HepG2 (cell line): ENCODE measurements around the gene AIMP2. TPM values are rescaled to one million over a fixed set of nuclear protein-coding genes. Genes with fewer than 3 reads are reported as not detected.

Source experiments
- ELF4 ChIP-seq: sonication (generic); formaldehyde crosslinking; IDR thresholded peaks from 2 replicates; pipeline ENCODE4 v1.5.0; 2020; ENCODE audit warnings: missing genetic modification reagents, mild to moderate bottlenecking, moderate library complexity, borderline replicate concordance
- EZH2 ChIP-seq: conservative IDR thresholded peaks from 2 replicates; pipeline ENCODE4 v1.6.1; 2012; ENCODE audit warnings: mild to moderate bottlenecking, low read depth, low read length, moderate library complexity
- IRF1 ChIP-seq: sonication (generic); formaldehyde crosslinking; IDR thresholded peaks from 2 replicates; pipeline ENCODE4 v1.4.0; 2020; ENCODE audit warnings: low read depth, mild to moderate bottlenecking, missing genetic modification reagents
- KLF6 ChIP-seq: IDR thresholded peaks from 2 replicates; pipeline ENCODE4 v1.8.0; 2016; ENCODE audit warnings: missing biosample characterization, missing genetic modification reagents
- KMT2B ChIP-seq: IDR thresholded peaks from 2 replicates; pipeline ENCODE4 v1.6.1; 2016; ENCODE audit warnings: missing genetic modification reagents, missing compliant biosample characterization
- NCOA5 ChIP-seq: sonication (generic); formaldehyde crosslinking; IDR thresholded peaks from 2 replicates; pipeline ENCODE4 v1.4.0; 2020; ENCODE audit warnings: missing genetic modification reagents
- NR0B2 ChIP-seq: sonication (generic); formaldehyde crosslinking; IDR thresholded peaks from 2 replicates; pipeline ENCODE4 v1.4.0; 2020; ENCODE audit warnings: mild to moderate bottlenecking, missing genetic modification reagents
- NRL ChIP-seq: sonication (generic); formaldehyde crosslinking; IDR thresholded peaks from 2 replicates; pipeline ENCODE4 v1.5.0; 2020; ENCODE audit warnings: missing genetic modification reagents, mild to moderate bottlenecking, moderate library complexity, borderline replicate concordance
- STAG1 ChIP-seq: sonication (generic); formaldehyde crosslinking; IDR thresholded peaks from 2 replicates; pipeline ENCODE4 v1.4.0; 2020; ENCODE audit warnings: missing genetic modification reagents
- TBP ChIP-seq: sonication (generic); formaldehyde crosslinking; IDR thresholded peaks from 2 replicates; pipeline ENCODE4 v1.5.0; 2020; ENCODE audit warnings: missing genetic modification reagents
- TGIF2 ChIP-seq: IDR thresholded peaks from 2 replicates; pipeline ENCODE4 v1.6.1; 2016; ENCODE audit warnings: control low read depth, missing compliant biosample characterization
- TOPORS ChIP-seq: sonication (generic); formaldehyde crosslinking; IDR thresholded peaks from 2 replicates; pipeline ENCODE4 v1.8.0; 2023; ENCODE audit warnings: mild to moderate bottlenecking, missing genetic modification reagents
- ZBTB14 ChIP-seq: sonication (generic); formaldehyde crosslinking; IDR thresholded peaks from 2 replicates; pipeline ENCODE4 v1.4.0; 2020; ENCODE audit warnings: missing genetic modification reagents
- ZBTB7B ChIP-seq: sonication (generic); formaldehyde crosslinking; IDR thresholded peaks from 2 replicates; pipeline ENCODE4 v1.4.0; 2020; ENCODE audit warnings: missing genetic modification reagents
- ZNF17 ChIP-seq: sonication (generic); formaldehyde crosslinking; IDR thresholded peaks from 2 replicates; pipeline ENCODE4 v1.5.0; 2020; ENCODE audit warnings: mild to moderate bottlenecking, missing genetic modification reagents
- ZNF207 ChIP-seq: fragments of 450-650 bp; IDR thresholded peaks from 2 replicates; pipeline ENCODE4 v1.6.1; 2016; ENCODE audit warnings: antibody characterized with exemption, borderline replicate concordance
- ZNF451 ChIP-seq: sonication (generic); formaldehyde crosslinking; IDR thresholded peaks from 2 replicates; pipeline ENCODE4 v1.5.0; 2020; ENCODE audit warnings: mild to moderate bottlenecking, missing genetic modification reagents
- ZNF552 ChIP-seq: sonication (generic); formaldehyde crosslinking; IDR thresholded peaks from 2 replicates; pipeline ENCODE4 v1.9.0; 2022; ENCODE audit warnings: missing genetic modification reagents, mild to moderate bottlenecking, borderline replicate concordance
- ZNF800 ChIP-seq: sonication (generic); formaldehyde crosslinking; IDR thresholded peaks from 2 replicates; pipeline ENCODE4 v1.4.0; 2020; ENCODE audit warnings: missing genetic modification reagents
- ZSCAN25 ChIP-seq: sonication (generic); formaldehyde crosslinking; IDR thresholded peaks from 2 replicates; pipeline ENCODE4 v1.8.0; 2022; ENCODE audit warnings: mild to moderate bottlenecking, missing genetic modification reagents
- polyA plus RNA-seq, 8 experiments: library from polyadenylated mRNA; depleted of rRNA in 3 of 8; stranded (reverse) in 7 of 8; unstranded in 1 of 8; fragments of >200 nt; fragmentation: Illumina TruSeq in 4 of 8; extraction: Trizol in 4 of 8; gene quantifications; 2 replicates each; pipeline versions ENCODE4 v1.2.1 to v1.2.3, GENCODE V29; 2011 to 2016; ENCODE audit warnings: low read depth in 4 of 8, missing spikeins in 1 of 8, mixed read lengths in 1 of 8; ENCODE audit not compliant: insufficient read depth in 1 of 8
- total RNA-seq, 5 experiments: library from RNA; depleted of rRNA; stranded (reverse); fragments of >200 nt; fragmentation: Illumina TruSeq; extraction: Trizol; gene quantifications; 2 replicates each; pipeline ENCODE4 v1.2.3, GENCODE V29; 2016; ENCODE audit warnings: low read depth in 1 of 5

The AIMP2 gene
- total and polyA plus RNA-seq, 2 of the 13 experiments (the other 11 are each of a cell fraction or from before 2014, with no cell fraction given), result 38.2 to 84.9 TPM

GRCh38 chr7:6008668-6009611 lies at the start of gene AIMP2, which contains the start of gene PMS2 (continued):
- TF ChIP-seq NCOA5 (peak; percentile 68; the same call in 1 of the 2 replicates), TBP (CRISPR knock-in tag) (0 out of 2 replicates have a peak, but pooled peaks have one; percentile 77), ZNF451 (peak; percentile 100), KMT2B (CRISPR knock-in tag) (peak; percentile 96), ZNF800 (CRISPR knock-in tag) (peak; percentile 83), ZBTB14 (peak; percentile 70; the same call in 1 of the 2 replicates), TGIF2 (CRISPR knock-in tag) (peak; percentile 90), STAG1 (CRISPR knock-in tag) (peak; percentile 51), NRL (peak; percentile 100), NR0B2 (peak; percentile 100), KLF6 (CRISPR knock-in tag) (peak; percentile 100), ZNF207 (no peak), ZBTB7B (peak; percentile 81; the same call in 1 of the 2 replicates), ZSCAN25 (CRISPR knock-in tag) (peak; percentile 91; the same call in 1 of the 2 replicates), ELF4 (CRISPR knock-in tag) (peak; percentile 94), TOPORS (CRISPR knock-in tag) (peak; percentile 100), ZNF552 (CRISPR knock-in tag) (peak; percentile 100), IRF1 (CRISPR knock-in tag) (peak; percentile 96; the same call in 1 of the 2 replicates), EZH2 (no peak), ZNF17 (peak; percentile 72; the same call in 1 of the 2 replicates)
